NCI-H345 treated with DMSO at 0.1 percent for 48 hours (cell line): ENCODE data around the gene ITGB8.

ENCODE experiments used
- DNase-seq: peaks from one replicate; lab custom pipeline; 2025; ENCODE audit not compliant: unreplicated experiment; lab: John Stamatoyannopoulos, UW

The ITGB8 gene

GRCh38 chr7:20417260-20417659 lies 86.6 kb downstream of the ITGB8 start:
- DNase-seq: no peak

GRCh38 chr7:20417675-20418382 lies 87.1 kb downstream of the ITGB8 start:
- DNase-seq: no peak

- no peak for DNase-seq
These were observed 93.8 kb downstream of the ITGB8 start for GRCh38 chr7:20424500-20424899.

- DNase-seq: no peak
These were observed 100.0 kb downstream of the ITGB8 start for GRCh38 chr7:20430664-20431063.

GRCh38 chr7:20431146-20431545 lies 100.4 kb downstream of the ITGB8 start:
- DNase-seq: no peak

GRCh38 chr7:20432071-20432470 lies 101.4 kb downstream of the ITGB8 start:
- DNase-seq: no peak

- no peak for DNase-seq
These were observed 104.6 kb downstream of the ITGB8 start for GRCh38 chr7:20435305-20435704.

- DNase-seq: no peak
These were observed 107.5 kb downstream of the ITGB8 start for GRCh38 chr7:20438248-20438647.

GRCh38 chr7:20438694-20439376 lies 108.1 kb downstream of the ITGB8 start:
- no peak for DNase-seq

- DNase-seq: no peak
These were observed 108.9 kb downstream of the ITGB8 start for GRCh38 chr7:20439416-20440185.

- DNase-seq: no peak
These were observed 109.9 kb downstream of the ITGB8 start for GRCh38 chr7:20440472-20441105.

- no peak for DNase-seq
These were observed 110.6 kb downstream of the ITGB8 start for GRCh38 chr7:20441346-20441745.

- DNase-seq: no peak
These were observed 111.3 kb downstream of the ITGB8 start for GRCh38 chr7:20441991-20442441.

GRCh38 chr7:20442951-20443350 lies 112.3 kb downstream of the ITGB8 start:
- no peak for DNase-seq

- DNase-seq: no peak
These were observed 113.5 kb downstream of the ITGB8 start for GRCh38 chr7:20444030-20444800.

GRCh38 chr7:20447021-20447650 lies 116.4 kb downstream of the ITGB8 start:
- no peak for DNase-seq

- no peak for DNase-seq
These were observed 118.5 kb downstream of the ITGB8 start for GRCh38 chr7:20449176-20449575.

- no peak for DNase-seq
These were observed 119.8 kb downstream of the ITGB8 start for GRCh38 chr7:20450536-20450935.

- DNase-seq: no peak
These were observed 123.5 kb downstream of the ITGB8 start for GRCh38 chr7:20454202-20454601.

GRCh38 chr7:20456701-20457100 lies 126.0 kb downstream of the ITGB8 start:
- no peak for DNase-seq
